Body of pancreas (tissue), 4 donors: ENCODE results near the gene IL11RA.

Experiments used
- POLR2A ChIP-seq, 3 donors: fragments of 450-650 bp; IDR thresholded peaks; one replicate each; pipeline ENCODE4 v1.6.1; 2016; ENCODE audit warnings: antibody characterized with exemption in 3 of 3, mild to moderate bottlenecking in 2 of 3
- TF ChIP-seq, protein P1 (sequence below), 7 experiments: fragments of 450-650 bp in 4 of 7; fragments of 200-600 bp in 3 of 7; sonication (generic) in 3 of 7; IDR thresholded peaks; one replicate each; pipeline ENCODE4 v1.5.1; 2016 to 2019; ENCODE audit warnings: antibody characterized with exemption in 7 of 7

- TF ChIP-seq, protein P1, sequence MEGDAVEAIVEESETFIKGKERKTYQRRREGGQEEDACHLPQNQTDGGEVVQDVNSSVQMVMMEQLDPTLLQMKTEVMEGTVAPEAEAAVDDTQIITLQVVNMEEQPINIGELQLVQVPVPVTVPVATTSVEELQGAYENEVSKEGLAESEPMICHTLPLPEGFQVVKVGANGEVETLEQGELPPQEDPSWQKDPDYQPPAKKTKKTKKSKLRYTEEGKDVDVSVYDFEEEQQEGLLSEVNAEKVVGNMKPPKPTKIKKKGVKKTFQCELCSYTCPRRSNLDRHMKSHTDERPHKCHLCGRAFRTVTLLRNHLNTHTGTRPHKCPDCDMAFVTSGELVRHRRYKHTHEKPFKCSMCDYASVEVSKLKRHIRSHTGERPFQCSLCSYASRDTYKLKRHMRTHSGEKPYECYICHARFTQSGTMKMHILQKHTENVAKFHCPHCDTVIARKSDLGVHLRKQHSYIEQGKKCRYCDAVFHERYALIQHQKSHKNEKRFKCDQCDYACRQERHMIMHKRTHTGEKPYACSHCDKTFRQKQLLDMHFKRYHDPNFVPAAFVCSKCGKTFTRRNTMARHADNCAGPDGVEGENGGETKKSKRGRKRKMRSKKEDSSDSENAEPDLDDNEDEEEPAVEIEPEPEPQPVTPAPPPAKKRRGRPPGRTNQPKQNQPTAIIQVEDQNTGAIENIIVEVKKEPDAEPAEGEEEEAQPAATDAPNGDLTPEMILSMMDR (IDR thresholded peaks at IDR 0.05), result no peak
- TF ChIP-seq POLR2A (IDR thresholded peaks at IDR 0.05), result no peak
These were observed 3.3 kb upstream of the IL11RA start for GRCh38 chr9:34648673-34649072.
